GM12878 (cell line): ENCODE measurements around the gene DCPS. TPM values are rescaled to one million over a fixed set of nuclear protein-coding genes. Genes with fewer than 3 reads are reported as not detected.

ENCODE experiments used
- ATAC-seq: fragments of 200-7000 bp; cut with Tn5 transposase; 3 replicates; pipeline ENCODE4 v1.9.1; 2020; ENCODE audit warnings: mild to moderate bottlenecking, moderate library complexity
- BruUV-seq: library from RNA; stranded (reverse); fragments of 400-500 nt; replicated peaks from 2 replicates; lab custom pipeline; 2021; lab: Mats Ljungman, UMichigan
- CTCF ChIA-PET: fragments of 300-600 bp; sonication (Branson Sonifier 250); formaldehyde crosslinking; extraction: SDS; loops from one replicate; lab custom pipeline; 2021; ENCODE audit warnings: inconsistent platforms; lab: Yijun Ruan, JAX
- POLR2A ChIA-PET: fragments of 350-600 bp; formaldehyde crosslinking; extraction: SDS; loops from one replicate; lab custom pipeline; 2021; ENCODE audit warnings: inconsistent platforms; lab: Charles Lee
- RAD21 ChIA-PET: fragments of 300-600 bp; sonication (Branson Sonifier 250); formaldehyde crosslinking; loops from one replicate; lab custom pipeline; 2023; ENCODE audit warnings: antibody characterized with exemption; ENCODE audit not compliant: unreplicated experiment; lab: Charles Lee
- SMC1A ChIA-PET: fragments of 300-600 bp; sonication (Branson Sonifier 250); formaldehyde crosslinking; loops from one replicate; lab custom pipeline; 2023; ENCODE audit not compliant: unreplicated experiment, uncharacterized antibody; lab: Charles Lee
- DNase-seq: peaks from one replicate; pipeline ENCODE4 v3.0.0-alpha.2; 2011; ENCODE audit warnings: low read depth, low spot score
- FAIRE-seq: peaks from 3 replicates; lab custom pipeline; 2011; peaks lifted over from hg19 to GRCh38; lab: Jason Lieb, UNC
- H2AFZ ChIP-seq: 2 replicates; pipeline ENCODE4 v1.6.0; 2011; ENCODE audit warnings: low read depth, low read length, control low read depth; ENCODE audit not compliant: control insufficient read depth
- H3K27ac ChIP-seq: 2 replicates; pipeline ENCODE4 v1.5.1; 2011; ENCODE audit warnings: control low read depth; ENCODE audit not compliant: control insufficient read depth, insufficient read depth
- H3K27me3 ChIP-seq, 2 experiments: replicated peaks in 1 of 2; 2 replicates each; pipeline versions ENCODE4 v1.6.0 to v1.6.1; 2011; ENCODE audit warnings: low read length in 1 of 2; ENCODE audit not compliant: control insufficient read depth in 2 of 2, insufficient read depth in 2 of 2
- H3K36me3 ChIP-seq, 2 experiments: 2 replicates each; pipeline ENCODE4 v1.5.1; 2011; ENCODE audit warnings: low read length in 1 of 2; ENCODE audit not compliant: control insufficient read depth in 2 of 2, insufficient read depth in 2 of 2
- H3K4me1 ChIP-seq: 2 replicates; pipeline ENCODE4 v1.6.1; 2011; ENCODE audit warnings: mild to moderate bottlenecking, low read length, moderate library complexity, mixed read lengths; ENCODE audit not compliant: control insufficient read depth, insufficient read depth
- H3K4me2 ChIP-seq: 2 replicates; pipeline ENCODE4 v1.6.0; 2011; ENCODE audit warnings: control low read depth; ENCODE audit not compliant: control insufficient read depth, insufficient read depth
- H3K4me3 ChIP-seq: fragments of 200-600 bp; sonication (generic); 2 replicates; pipeline ENCODE4 v1.5.1; 2016
- H3K79me2 ChIP-seq: 2 replicates; pipeline ENCODE4 v1.6.0; 2011; ENCODE audit warnings: low read length; ENCODE audit not compliant: control insufficient read depth, insufficient read depth
- H3K9ac ChIP-seq: 2 replicates; pipeline ENCODE4 v1.8.0; 2011; ENCODE audit warnings: low read length, control low read depth, mixed read lengths; ENCODE audit not compliant: control insufficient read depth, insufficient read depth
- H3K9me3 ChIP-seq: replicated peaks from 3 replicates; pipeline ENCODE4 v1.5.1; 2011; ENCODE audit warnings: mild to moderate bottlenecking, low read length; ENCODE audit not compliant: control insufficient read depth, insufficient read depth
- H4K20me1 ChIP-seq: 2 replicates; pipeline ENCODE4 v1.6.0; 2011; ENCODE audit not compliant: control insufficient read depth, insufficient read depth
- BCL11A ChIP-seq: IDR thresholded peaks from 2 replicates; pipeline ENCODE4 v1.6.1; 2011; ENCODE audit warnings: low read depth, low read length
- HCFC1 ChIP-seq: fragments of 150-350 bp; IDR thresholded peaks from 2 replicates; pipeline ENCODE4 v1.6.1; 2014; ENCODE audit warnings: low read length
- MEF2B ChIP-seq: fragments of 450-650 bp; IDR thresholded peaks from 2 replicates; pipeline ENCODE4 v1.6.1; 2018; ENCODE audit warnings: mild to moderate bottlenecking, moderate library complexity; ENCODE audit not compliant: partially characterized antibody, poor library complexity, severe bottlenecking
- MYC ChIP-seq: IDR thresholded peaks from 2 replicates; pipeline ENCODE4 v1.6.1; 2011; ENCODE audit warnings: mild to moderate bottlenecking, low read length, moderate library complexity, inconsistent platforms; ENCODE audit not compliant: insufficient read depth, insufficient replicate concordance, insufficient read length, severe bottlenecking
- POLR2AphosphoS5 ChIP-seq: IDR thresholded peaks from 2 replicates; pipeline ENCODE4 v1.6.1; 2011; ENCODE audit warnings: mild to moderate bottlenecking, low read length, inconsistent platforms
- WGBS: methylation state at CpG from one replicate; pipeline ENCODE4 v1.1.6; 2016; ENCODE audit warnings: low lambda C conversion rate; ENCODE audit not compliant: insufficient replicate concordance, insufficient coverage; ENCODE audit errors: missing lambda C conversion rate; 5-methylcytosine and 5-hydroxymethylcytosine counted together
- in situ Hi-C: fragments of 300-500 bp; cut with MboI; formaldehyde crosslinking; loops from 9 replicates; pipeline ENCODE4 v1.14.3; 2018; ENCODE audit warnings: mixed read lengths
- intact Hi-C: fragments of 100-400 bp; cut with micrococcal nuclease; formaldehyde crosslinking; loops from one replicate; pipeline ENCODE4 v1.14.2; 2022; ENCODE audit not compliant: unreplicated experiment
- polyA plus RNA-seq, 11 experiments: library from polyadenylated mRNA; depleted of rRNA in 4 of 11; unstranded in 6 of 11; stranded (reverse) in 5 of 11; fragments of >200 nt; fragmentation: Nextera tagmentation in 4 of 11; fragmentation: Illumina TruSeq in 1 of 11; extraction: Ambion mirVana in 4 of 11; extraction: Trizol in 1 of 11; gene quantifications; 1 replicate in 1 of 11; 2 replicates in 10 of 11; pipeline versions ENCODE4 v1.2.1 to v1.2.3, GENCODE V29; 2011 to 2016; ENCODE audit warnings: inconsistent platforms in 2 of 11, missing spikeins in 2 of 11, low read depth in 1 of 11
- total RNA-seq, 4 experiments: library from RNA; depleted of rRNA in 3 of 4; stranded (reverse); fragments of >200 nt in 3 of 4; fragmentation: Illumina TruSeq in 1 of 4; extraction: Trizol in 1 of 4; gene quantifications; 2 replicates each; pipeline versions ENCODE4 v1.2.1 to v1.2.3, GENCODE V29; 2013 to 2021
- TF ChIP-seq, protein P1 (sequence below), 3 experiments: IDR thresholded peaks in 2 of 3; conservative IDR thresholded peaks in 1 of 3; 2 replicates each; pipeline ENCODE4 v1.5.1; 2011; ENCODE audit warnings: low read depth in 3 of 3, low read length in 3 of 3, mild to moderate bottlenecking in 3 of 3, control low read depth in 2 of 3, moderate library complexity in 2 of 3, inconsistent platforms in 1 of 3, mixed read lengths in 1 of 3; ENCODE audit not compliant: control insufficient read depth in 2 of 3, insufficient read depth in 1 of 3; ENCODE audit errors: extremely low read depth in 1 of 3
- TF ChIP-seq, protein P2 (sequence below): IDR thresholded peaks from 2 replicates; pipeline ENCODE4 v1.6.1; 2011; ENCODE audit warnings: borderline replicate concordance, low read depth, mild to moderate bottlenecking, moderate library complexity, low read length; ENCODE audit not compliant: insufficient read depth, poor library complexity, severe bottlenecking

Gene DCPS
- total and polyA plus RNA-seq, 10 of the 15 experiments (the other 5 are each of a cell fraction or from before 2014, with no cell fraction given): 23.5 to 101 (median 67.4) TPM

DNA sequence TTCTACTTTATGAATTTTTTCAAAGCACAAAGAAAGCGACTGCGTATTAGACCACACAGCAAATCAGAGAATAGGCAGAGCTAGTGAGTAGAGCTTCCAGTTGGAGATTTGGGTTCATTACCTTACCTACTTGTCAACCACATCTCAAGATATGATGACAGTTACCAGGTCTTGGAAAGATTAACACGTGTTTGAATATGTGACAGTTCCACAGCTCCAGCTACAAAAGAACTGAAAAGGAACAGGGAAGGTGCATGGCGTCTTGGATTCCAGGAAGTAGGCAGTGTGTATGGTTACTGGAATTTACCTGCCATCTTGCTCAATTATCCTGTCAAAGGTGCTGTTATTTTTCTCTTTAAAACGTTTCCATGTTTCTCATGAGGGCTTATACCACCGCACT is 15.6 kb upstream of the DCPS start:
- no peak for DNase-seq
- no peak overlapping the region for H3K9ac ChIP-seq
- H2AFZ ChIP-seq: no peak overlapping the region
- ChIA-PET CTCF (no interaction called here), RAD21 (no interaction called here), SMC1A (no interaction called here), POLR2A (no interaction called here)
- no peak overlapping the region for H3K4me2 ChIP-seq
- no peak for FAIRE-seq
- H3K27ac ChIP-seq: no peak overlapping the region
- no peaks in the 10 kb centered on the region for H3K9me3 ChIP-seq
- no peak overlapping the region for H3K4me3 ChIP-seq
- H3K27me3 ChIP-seq: no peaks in the 10 kb centered on the region
- TF ChIP-seq, protein P1, sequence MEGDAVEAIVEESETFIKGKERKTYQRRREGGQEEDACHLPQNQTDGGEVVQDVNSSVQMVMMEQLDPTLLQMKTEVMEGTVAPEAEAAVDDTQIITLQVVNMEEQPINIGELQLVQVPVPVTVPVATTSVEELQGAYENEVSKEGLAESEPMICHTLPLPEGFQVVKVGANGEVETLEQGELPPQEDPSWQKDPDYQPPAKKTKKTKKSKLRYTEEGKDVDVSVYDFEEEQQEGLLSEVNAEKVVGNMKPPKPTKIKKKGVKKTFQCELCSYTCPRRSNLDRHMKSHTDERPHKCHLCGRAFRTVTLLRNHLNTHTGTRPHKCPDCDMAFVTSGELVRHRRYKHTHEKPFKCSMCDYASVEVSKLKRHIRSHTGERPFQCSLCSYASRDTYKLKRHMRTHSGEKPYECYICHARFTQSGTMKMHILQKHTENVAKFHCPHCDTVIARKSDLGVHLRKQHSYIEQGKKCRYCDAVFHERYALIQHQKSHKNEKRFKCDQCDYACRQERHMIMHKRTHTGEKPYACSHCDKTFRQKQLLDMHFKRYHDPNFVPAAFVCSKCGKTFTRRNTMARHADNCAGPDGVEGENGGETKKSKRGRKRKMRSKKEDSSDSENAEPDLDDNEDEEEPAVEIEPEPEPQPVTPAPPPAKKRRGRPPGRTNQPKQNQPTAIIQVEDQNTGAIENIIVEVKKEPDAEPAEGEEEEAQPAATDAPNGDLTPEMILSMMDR (IDR thresholded peaks at IDR 0.05 in 2 of 3, conservative IDR thresholded peaks at IDR 0.05 in 1 of 3; ENCODE audit: control insufficient read depth in 2 of 3, extremely low read depth in 1 of 3, insufficient read depth in 1 of 3, low read depth in 3 of 3, low read length in 3 of 3): no peak
- TF ChIP-seq HCFC1 (no peak), MEF2B (no peak)
- TF ChIP-seq, all 136 proteins: peak for 0
- in situ Hi-C loops: no loop called here
- 55% methylated on average over 6 of the region's 6 CpGs for WGBS
- Histone ChIP-seq H3K4me1 (peaks cover 16% of the 10 kb centered on the region), H3K36me3 (peaks cover 6 to 10% of the 10 kb centered on the region in 2 experiments; a peak in 3 of 4 replicates), H3K79me2 (peaks cover 6% of the 10 kb centered on the region), H4K20me1 (no peaks in the 10 kb centered on the region)
- BruUV-seq: no TSS peak
- ATAC-seq: no peak
- intact Hi-C loops: no loop called here

DNA sequence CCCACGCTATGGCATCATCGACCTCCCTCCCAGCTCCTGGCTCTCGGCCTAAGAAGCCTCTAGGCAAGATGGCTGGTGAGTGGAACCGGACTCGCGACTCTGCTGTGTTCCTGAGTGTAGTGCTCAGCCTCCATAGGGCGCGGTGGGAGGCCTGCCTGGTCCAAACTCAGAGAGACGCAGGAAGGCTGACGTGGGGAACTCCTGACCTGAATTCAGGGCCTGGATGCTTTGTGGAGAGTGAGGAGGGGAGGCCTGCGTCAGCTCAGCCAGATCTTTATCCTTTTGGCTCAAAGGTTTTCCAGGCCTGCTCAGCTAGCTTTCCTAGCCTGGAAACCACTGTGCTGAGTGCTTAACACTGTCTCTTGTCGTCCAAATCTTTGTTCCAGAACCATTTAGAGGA is 13.0 kb upstream of the DCPS start:
- peaks cover 8% of the 10 kb centered on the region for H3K4me1 ChIP-seq
- no peak for DNase-seq
- no peak for ATAC-seq
- in situ Hi-C loops: no loop called here
- no TSS peak for BruUV-seq
- POLR2A ChIA-PET: interaction anchor here (1.3 kb wide), 1 partner anchor 8 kb away, joined by 4 read pairs; no protein-coding TSS in a partner anchor
- TF ChIP-seq BCL11A (no peak), MYC (no peak), POLR2AphosphoS5 (no peak)
- TF ChIP-seq, protein P2, sequence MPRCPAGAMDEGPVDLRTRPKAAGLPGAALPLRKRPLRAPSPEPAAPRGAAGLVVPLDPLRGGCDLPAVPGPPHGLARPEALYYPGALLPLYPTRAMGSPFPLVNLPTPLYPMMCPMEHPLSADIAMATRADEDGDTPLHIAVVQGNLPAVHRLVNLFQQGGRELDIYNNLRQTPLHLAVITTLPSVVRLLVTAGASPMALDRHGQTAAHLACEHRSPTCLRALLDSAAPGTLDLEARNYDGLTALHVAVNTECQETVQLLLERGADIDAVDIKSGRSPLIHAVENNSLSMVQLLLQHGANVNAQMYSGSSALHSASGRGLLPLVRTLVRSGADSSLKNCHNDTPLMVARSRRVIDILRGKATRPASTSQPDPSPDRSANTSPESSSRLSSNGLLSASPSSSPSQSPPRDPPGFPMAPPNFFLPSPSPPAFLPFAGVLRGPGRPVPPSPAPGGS: no peak
- no peak overlapping the region for H3K9ac ChIP-seq
- H3K79me2 ChIP-seq: no peaks in the 10 kb centered on the region; the same call in 1 of the 2 replicates
- H3K4me3 ChIP-seq: no peak overlapping the region
- no peaks in the 10 kb centered on the region for H4K20me1 ChIP-seq
- no peaks in the 10 kb centered on the region for H3K27me3 ChIP-seq
- no peaks in the 10 kb centered on the region for H3K9me3 ChIP-seq
- intact Hi-C loops: no loop called here
- SMC1A ChIA-PET: interaction anchor here (0.7 to 1.9 kb wide), 3 partner anchors 9 to 21 kb away, joined by 3 to 6 read pairs (median 6); no protein-coding TSS in a partner anchor
- FAIRE-seq: no peak
- H3K36me3 ChIP-seq: peaks cover 8 to 10% of the 10 kb centered on the region in 2 experiments; a peak in 3 of 4 replicates
- CTCF ChIA-PET: interaction anchor here (1.3 to 1.5 kb wide), 2 partner anchors 8 to 19 kb away, joined by 3 to 5 read pairs; no protein-coding TSS in a partner anchor
- no peak overlapping the region for H3K4me2 ChIP-seq
- no peak overlapping the region for H3K27ac ChIP-seq
- no peak overlapping the region for H2AFZ ChIP-seq
- 97% methylated on average over 12 of the region's 12 CpGs for WGBS
- RAD21 ChIA-PET: no interaction called here
